Measurements from ENCODE around the gene TRPM2.

The TRPM2 gene

GRCh38 chr21:44381874-44382273 is 28.5 kb downstream of the TRPM2 start:
- Histone ChIP-seq H3K4me3 (ENCODE audit: low read length) (no peak overlapping the region), H3K9ac (ENCODE audit: low read length) (no peak overlapping the region), H3K9me3 (ENCODE audit: insufficient read depth, low read length) (no peaks in the 10 kb centered on the region), H3K4me1 (ENCODE audit: low read length) (no peaks in the 10 kb centered on the region), H4K20me1 (ENCODE audit: insufficient read depth, low read length) (no peaks in the 10 kb centered on the region), H3K4me2 (ENCODE audit: low read length) (no peak overlapping the region), H3K27me3 (ENCODE audit: low read depth, low read length) (no peaks in the 10 kb centered on the region), H2AFZ (ENCODE audit: low read depth, low read length) (no peak overlapping the region), H3K79me2 (ENCODE audit: low read length) (no peaks in the 10 kb centered on the region), H3K36me3 (replicated peaks; ENCODE audit: low read depth, low read length) (peaks cover 56% of the 10 kb centered on the region), H3K27ac (ENCODE audit: low read length) (no peak overlapping the region)
- no peak for TF ChIP-seq EZH2phosphoT487 (IDR thresholded peaks at IDR 0.05; ENCODE audit: low read depth)
- TF ChIP-seq, protein P1, sequence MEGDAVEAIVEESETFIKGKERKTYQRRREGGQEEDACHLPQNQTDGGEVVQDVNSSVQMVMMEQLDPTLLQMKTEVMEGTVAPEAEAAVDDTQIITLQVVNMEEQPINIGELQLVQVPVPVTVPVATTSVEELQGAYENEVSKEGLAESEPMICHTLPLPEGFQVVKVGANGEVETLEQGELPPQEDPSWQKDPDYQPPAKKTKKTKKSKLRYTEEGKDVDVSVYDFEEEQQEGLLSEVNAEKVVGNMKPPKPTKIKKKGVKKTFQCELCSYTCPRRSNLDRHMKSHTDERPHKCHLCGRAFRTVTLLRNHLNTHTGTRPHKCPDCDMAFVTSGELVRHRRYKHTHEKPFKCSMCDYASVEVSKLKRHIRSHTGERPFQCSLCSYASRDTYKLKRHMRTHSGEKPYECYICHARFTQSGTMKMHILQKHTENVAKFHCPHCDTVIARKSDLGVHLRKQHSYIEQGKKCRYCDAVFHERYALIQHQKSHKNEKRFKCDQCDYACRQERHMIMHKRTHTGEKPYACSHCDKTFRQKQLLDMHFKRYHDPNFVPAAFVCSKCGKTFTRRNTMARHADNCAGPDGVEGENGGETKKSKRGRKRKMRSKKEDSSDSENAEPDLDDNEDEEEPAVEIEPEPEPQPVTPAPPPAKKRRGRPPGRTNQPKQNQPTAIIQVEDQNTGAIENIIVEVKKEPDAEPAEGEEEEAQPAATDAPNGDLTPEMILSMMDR (IDR thresholded peaks at IDR 0.05; ENCODE audit: low read depth, low read length): no peak

DNA sequence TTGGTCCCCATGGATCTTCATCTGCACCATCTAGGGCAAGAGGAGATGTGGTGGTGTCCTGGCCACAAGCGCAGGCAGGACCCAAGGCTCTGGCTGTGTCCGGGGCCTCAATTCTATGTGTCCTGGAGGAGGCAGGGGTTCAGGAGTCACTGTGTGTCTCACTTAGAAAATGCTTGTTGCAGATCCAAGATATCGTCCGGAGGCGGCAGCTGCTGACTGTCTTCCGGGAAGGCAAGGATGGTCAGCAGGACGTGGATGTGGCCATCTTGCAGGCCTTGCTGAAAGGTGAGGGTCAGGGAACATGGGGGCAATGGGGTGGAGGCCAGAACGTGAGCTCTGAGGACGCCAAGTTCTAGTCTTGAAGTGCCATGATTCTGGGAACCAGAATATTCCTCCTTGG is 29.1 kb downstream of the TRPM2 start:
- H3K36me3 ChIP-seq (replicated peaks; ENCODE audit: low read depth, low read length): peaks cover 56% of the 10 kb centered on the region
- no peaks in the 10 kb centered on the region for H3K79me2 ChIP-seq (ENCODE audit: low read length)
- H3K4me1 ChIP-seq (ENCODE audit: low read length): no peaks in the 10 kb centered on the region
- no peak overlapping the region for H2AFZ ChIP-seq (ENCODE audit: low read depth, low read length)
- H3K4me2 ChIP-seq (ENCODE audit: low read length): no peak overlapping the region
- H3K9ac ChIP-seq (ENCODE audit: low read length): no peak overlapping the region
- no peaks in the 10 kb centered on the region for H4K20me1 ChIP-seq (ENCODE audit: insufficient read depth, low read length)
- no peaks in the 10 kb centered on the region for H3K27me3 ChIP-seq (ENCODE audit: low read depth, low read length)
- no peaks in the 10 kb centered on the region for H3K9me3 ChIP-seq (ENCODE audit: insufficient read depth, low read length)
- TF ChIP-seq EZH2phosphoT487 (IDR thresholded peaks at IDR 0.05; ENCODE audit: low read depth): no peak
- TF ChIP-seq, protein P1 (IDR thresholded peaks at IDR 0.05; ENCODE audit: low read depth, low read length): no peak
- no peak overlapping the region for H3K4me3 ChIP-seq (ENCODE audit: low read length)
- no peak overlapping the region for H3K27ac ChIP-seq (ENCODE audit: low read length)

DNA sequence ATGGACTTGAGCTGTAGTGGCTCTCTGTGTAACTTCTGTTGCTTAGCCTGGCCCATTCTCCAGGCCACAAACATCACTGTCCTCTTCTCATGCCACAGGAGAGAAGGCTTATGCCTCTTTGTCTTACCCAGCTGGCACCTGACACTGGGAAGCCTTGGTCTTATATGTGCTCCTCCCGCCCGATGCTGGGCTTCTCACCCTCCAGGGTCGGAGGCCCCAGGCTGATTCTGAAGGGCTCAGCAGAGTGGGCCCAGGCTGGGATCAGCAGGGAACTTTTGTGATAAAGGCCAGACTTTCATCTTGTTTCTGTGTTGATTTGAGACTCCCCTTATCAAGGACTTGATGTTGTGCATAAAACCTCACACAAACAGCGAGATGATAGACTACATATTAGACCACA is 29.8 kb downstream of the TRPM2 start:
- Histone ChIP-seq H3K27me3 (ENCODE audit: low read depth, low read length) (no peaks in the 10 kb centered on the region), H4K20me1 (ENCODE audit: insufficient read depth, low read length) (no peaks in the 10 kb centered on the region), H3K9ac (ENCODE audit: low read length) (no peak overlapping the region), H3K4me1 (ENCODE audit: low read length) (no peaks in the 10 kb centered on the region), H3K4me2 (ENCODE audit: low read length) (no peak overlapping the region), H3K36me3 (replicated peaks; ENCODE audit: low read depth, low read length) (peaks cover 56% of the 10 kb centered on the region), H3K79me2 (ENCODE audit: low read length) (no peaks in the 10 kb centered on the region), H3K4me3 (ENCODE audit: low read length) (no peak overlapping the region), H3K9me3 (ENCODE audit: insufficient read depth, low read length) (no peaks in the 10 kb centered on the region), H3K27ac (ENCODE audit: low read length) (no peak overlapping the region), H2AFZ (ENCODE audit: low read depth, low read length) (no peak overlapping the region)
- TF ChIP-seq, protein P1 (IDR thresholded peaks at IDR 0.05; ENCODE audit: low read depth, low read length): no peak
- no peak for TF ChIP-seq EZH2phosphoT487 (IDR thresholded peaks at IDR 0.05; ENCODE audit: low read depth)

DNA sequence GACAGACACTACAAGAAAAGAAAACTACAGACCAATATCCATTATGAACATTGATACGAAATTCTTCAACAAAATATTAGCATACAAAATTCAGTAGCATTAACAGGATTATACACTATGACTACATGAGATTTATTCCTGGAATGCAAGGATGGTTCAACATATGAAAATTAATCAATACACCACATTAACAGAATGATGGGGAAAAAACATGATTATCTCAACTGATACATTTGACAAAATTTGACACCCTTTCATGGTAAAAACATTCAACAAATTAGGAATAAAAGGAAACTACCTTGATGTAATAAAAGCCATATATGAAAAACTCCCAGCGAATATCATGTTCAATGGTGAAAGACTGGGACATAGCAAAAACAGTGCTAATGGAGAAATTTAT is 31.5 kb downstream of the TRPM2 start:
- Histone ChIP-seq H3K9me3 (ENCODE audit: insufficient read depth, low read length) (no peaks in the 10 kb centered on the region), H3K79me2 (ENCODE audit: low read length) (no peaks in the 10 kb centered on the region), H4K20me1 (ENCODE audit: insufficient read depth, low read length) (no peaks in the 10 kb centered on the region), H3K4me3 (ENCODE audit: low read length) (no peak overlapping the region), H3K4me2 (ENCODE audit: low read length) (no peak overlapping the region), H3K27ac (ENCODE audit: low read length) (no peak overlapping the region), H3K27me3 (ENCODE audit: low read depth, low read length) (no peaks in the 10 kb centered on the region), H3K4me1 (ENCODE audit: low read length) (no peaks in the 10 kb centered on the region), H3K9ac (ENCODE audit: low read length) (no peak overlapping the region), H2AFZ (ENCODE audit: low read depth, low read length) (no peak overlapping the region), H3K36me3 (replicated peaks; ENCODE audit: low read depth, low read length) (peaks cover 56% of the 10 kb centered on the region)
- TF ChIP-seq EZH2phosphoT487 (IDR thresholded peaks at IDR 0.05; ENCODE audit: low read depth): no peak
- TF ChIP-seq, protein P1 (IDR thresholded peaks at IDR 0.05; ENCODE audit: low read depth, low read length): no peak

Data from OCI-LY3 (cell line).